HEK293 (cell line): ENCODE results near the gene NUDT9.
A peak's percentile ranks its signal among the peaks of the same experiment; 100 is the strongest.

Source experiments
- AEBP2 ChIP-seq: fragments of 450-650 bp; formaldehyde crosslinking; IDR thresholded peaks from 2 replicates; pipeline ENCODE4 v1.5.1; 2016; ENCODE audit warnings: missing biosample characterization, missing genetic modification characterization, borderline replicate concordance
- FEZF1 ChIP-seq: fragments of 450-650 bp; formaldehyde crosslinking; IDR thresholded peaks from 2 replicates; pipeline ENCODE4 v1.5.1; 2016; ENCODE audit warnings: missing biosample characterization, missing genetic modification characterization
- GLI4 ChIP-seq: fragments of 450-650 bp; formaldehyde crosslinking; IDR thresholded peaks from 2 replicates; pipeline ENCODE4 v1.5.1; 2016; ENCODE audit warnings: missing biosample characterization, missing genetic modification characterization
- HOXC10 ChIP-seq: sonication (generic); formaldehyde crosslinking; IDR thresholded peaks from 2 replicates; pipeline ENCODE4 v1.8.1; 2023; ENCODE audit warnings: mild to moderate bottlenecking, missing genetic modification reagents
- KLF17 ChIP-seq: fragments of 450-650 bp; formaldehyde crosslinking; IDR thresholded peaks from 2 replicates; pipeline ENCODE4 v1.5.1; 2016; ENCODE audit warnings: missing biosample characterization, missing genetic modification characterization
- PRDM2 ChIP-seq: fragments of 450-650 bp; formaldehyde crosslinking; IDR thresholded peaks from 2 replicates; pipeline ENCODE4 v1.5.1; 2016; ENCODE audit warnings: missing biosample characterization, missing genetic modification characterization, borderline replicate concordance
- TCF7L2 ChIP-seq: IDR thresholded peaks from 2 replicates; pipeline ENCODE4 v1.6.1; 2011; ENCODE audit warnings: low read depth, mild to moderate bottlenecking, inconsistent platforms, low read length, moderate library complexity, borderline replicate concordance
- ZBTB44 ChIP-seq: fragments of 450-650 bp; IDR thresholded peaks from 2 replicates; pipeline ENCODE4 v1.5.1; 2018; ENCODE audit warnings: missing biosample characterization, mild to moderate bottlenecking, missing genetic modification characterization
- ZFP37 ChIP-seq: fragments of 450-650 bp; formaldehyde crosslinking; IDR thresholded peaks from 2 replicates; pipeline ENCODE4 v1.5.1; 2016; ENCODE audit warnings: missing biosample characterization, missing genetic modification characterization
- ZIC2 ChIP-seq: fragments of 450-650 bp; formaldehyde crosslinking; IDR thresholded peaks from 2 replicates; pipeline ENCODE4 v1.5.1; 2016; ENCODE audit warnings: missing biosample characterization, missing genetic modification characterization
- ZNF140 ChIP-seq: fragments of 450-650 bp; formaldehyde crosslinking; IDR thresholded peaks from 2 replicates; pipeline ENCODE4 v1.5.1; 2016; ENCODE audit warnings: missing biosample characterization, missing genetic modification characterization
- ZNF324 ChIP-seq: fragments of 450-650 bp; formaldehyde crosslinking; IDR thresholded peaks from 2 replicates; pipeline ENCODE4 v1.5.1; 2016; ENCODE audit warnings: missing biosample characterization, missing genetic modification characterization
- ZNF354C ChIP-seq: fragments of 450-650 bp; formaldehyde crosslinking; IDR thresholded peaks from 2 replicates; pipeline ENCODE4 v1.5.1; 2016; ENCODE audit warnings: missing biosample characterization, missing genetic modification characterization, low read depth, borderline replicate concordance
- ZNF362 ChIP-seq: fragments of 450-650 bp; formaldehyde crosslinking; IDR thresholded peaks from 2 replicates; pipeline ENCODE4 v1.5.1; 2016; ENCODE audit warnings: missing biosample characterization, missing genetic modification characterization
- ZNF391 ChIP-seq: fragments of 450-650 bp; formaldehyde crosslinking; IDR thresholded peaks from 2 replicates; pipeline ENCODE4 v1.5.1; 2016; ENCODE audit warnings: low read depth, missing biosample characterization, missing genetic modification characterization, borderline replicate concordance
- ZNF501 ChIP-seq: fragments of 450-650 bp; formaldehyde crosslinking; IDR thresholded peaks from 2 replicates; pipeline ENCODE4 v1.5.1; 2016; ENCODE audit warnings: missing biosample characterization, missing genetic modification characterization
- ZNF548 ChIP-seq: fragments of 450-650 bp; formaldehyde crosslinking; IDR thresholded peaks from 2 replicates; pipeline ENCODE4 v1.5.1; 2016; ENCODE audit warnings: missing biosample characterization, missing genetic modification characterization
- ZNF560 ChIP-seq: fragments of 450-650 bp; formaldehyde crosslinking; IDR thresholded peaks from 2 replicates; pipeline ENCODE4 v1.5.1; 2017; ENCODE audit warnings: missing biosample characterization, missing genetic modification characterization, borderline replicate concordance
- ZNF610 ChIP-seq: fragments of 450-650 bp; formaldehyde crosslinking; IDR thresholded peaks from 2 replicates; pipeline ENCODE4 v1.5.1; 2016; ENCODE audit warnings: missing biosample characterization, missing genetic modification characterization, borderline replicate concordance
- ZNF623 ChIP-seq: fragments of 450-650 bp; formaldehyde crosslinking; IDR thresholded peaks from 2 replicates; pipeline ENCODE4 v1.5.1; 2016; ENCODE audit warnings: missing biosample characterization, missing genetic modification characterization
- ZNF692 ChIP-seq: fragments of 450-650 bp; formaldehyde crosslinking; IDR thresholded peaks from 2 replicates; pipeline ENCODE4 v1.5.1; 2016; ENCODE audit warnings: missing biosample characterization, missing genetic modification characterization
- ZNF76 ChIP-seq: fragments of 450-650 bp; formaldehyde crosslinking; IDR thresholded peaks from 2 replicates; pipeline ENCODE4; 2016; ENCODE audit warnings: low read depth, missing biosample characterization, missing genetic modification characterization, borderline replicate concordance
- ZNF768 ChIP-seq: fragments of 450-650 bp; formaldehyde crosslinking; IDR thresholded peaks from 2 replicates; pipeline ENCODE4 v1.5.1; 2018; ENCODE audit warnings: missing biosample characterization, mild to moderate bottlenecking, missing genetic modification characterization
- ZNF776 ChIP-seq: fragments of 450-650 bp; formaldehyde crosslinking; IDR thresholded peaks from 2 replicates; pipeline ENCODE4 v1.5.0; 2017; ENCODE audit warnings: missing biosample characterization, missing genetic modification characterization, borderline replicate concordance
- ZNF791 ChIP-seq: fragments of 450-650 bp; formaldehyde crosslinking; IDR thresholded peaks from 2 replicates; pipeline ENCODE4 v1.5.1; 2016; ENCODE audit warnings: missing biosample characterization, missing genetic modification characterization
- ZSCAN4 ChIP-seq: fragments of 450-650 bp; formaldehyde crosslinking; IDR thresholded peaks from 2 replicates; pipeline ENCODE4 v1.5.1; 2017; ENCODE audit warnings: missing biosample characterization, missing genetic modification characterization

Gene NUDT9

GRCh38 chr4:87427518-87427868 is 5.1 kb downstream of the NUDT9 start (continued):
- TF ChIP-seq ZNF140 (tag by site-specific recombination) (no peak), ZNF76 (tag by site-specific recombination) (no peak), ZNF623 (no peak), ZNF391 (tag by site-specific recombination) (no peak), ZNF776 (tag by site-specific recombination) (no peak), ZBTB44 (tag by site-specific recombination) (no peak), AEBP2 (tag by site-specific recombination) (no peak), ZNF610 (tag by site-specific recombination) (no peak), ZFP37 (tag by site-specific recombination) (no peak), ZNF362 (tag by site-specific recombination) (no peak), HOXC10 (CRISPR knock-in tag) (no peak), TCF7L2 (peak; percentile 60; the same call in 1 of the 2 replicates), ZNF560 (tag by site-specific recombination) (no peak), ZNF354C (tag by site-specific recombination) (no peak), FEZF1 (tag by site-specific recombination) (peak; percentile 19; the same call in 1 of the 2 replicates), ZNF548 (no peak), ZNF692 (tag by site-specific recombination) (no peak), KLF17 (tag by site-specific recombination) (no peak), ZNF324 (tag by site-specific recombination) (no peak), GLI4 (tag by site-specific recombination) (no peak), ZIC2 (tag by site-specific recombination) (no peak), ZNF501 (tag by site-specific recombination) (no peak), ZNF768 (no peak), ZNF791 (no peak), ZSCAN4 (tag by site-specific recombination) (no peak), PRDM2 (tag by site-specific recombination) (no peak)
